SK-N-SH (cell line): ENCODE results near the gene SCO1. TPM values are rescaled to one million over a fixed set of nuclear protein-coding genes. Genes with fewer than 3 reads are reported as not detected.

Source experiments
- CTCF ChIA-PET: fragments of 300-600, 350-600 bp; formaldehyde crosslinking; extraction: SDS; loops from one replicate; lab custom pipeline; 2021; lab: Yijun Ruan, JAX
- POLR2A ChIA-PET: fragments of 350-600 bp; sonication (Branson Sonifier 250); formaldehyde crosslinking; extraction: SDS; loops from one replicate; lab custom pipeline; 2020; ENCODE audit warnings: antibody characterized with exemption, inconsistent platforms; lab: Yijun Ruan, JAX
- DNase-seq: peaks from one replicate; pipeline ENCODE4 v3.0.0; 2012
- H2AFZ ChIP-seq: fragments of 200-600 bp; sonication (generic); 2 replicates; pipeline ENCODE4 v1.8.1; 2016; ENCODE audit warnings: antibody characterized with exemption, mild to moderate bottlenecking, low read depth
- H3F3A ChIP-seq: fragments of 200-600 bp; sonication (generic); replicated peaks from 2 replicates; pipeline ENCODE3; 2016; ENCODE audit warnings: antibody characterized with exemption, mild to moderate bottlenecking; ENCODE audit not compliant: insufficient read depth
- H3K27ac ChIP-seq, 2 experiments: fragments of 200-500 bp in 1 of 2; fragments of 200-600 bp in 1 of 2; sonication (Bioruptor generic) in 1 of 2; sonication (generic), shearing (Covaris generic) in 1 of 2; 2 replicates each; pipeline versions ENCODE4 v1.5.1 to v1.6.1; 2014 to 2016; ENCODE audit warnings: low read depth in 2 of 2, inconsistent platforms in 1 of 2, low read length in 1 of 2, mild to moderate bottlenecking in 1 of 2, mixed read lengths in 1 of 2
- H3K27me3 ChIP-seq: fragments of 200-600 bp; sonication (generic), shearing (Covaris generic); 2 replicates; pipeline ENCODE4 v1.6.1; 2016; ENCODE audit warnings: mixed run types; ENCODE audit not compliant: insufficient read depth
- H3K36me3 ChIP-seq, 2 experiments: fragments of 200-500 bp in 1 of 2; fragments of 200-600 bp in 1 of 2; sonication (Bioruptor generic) in 1 of 2; sonication (generic) in 1 of 2; replicated peaks in 1 of 2; 2 replicates each; pipeline versions ENCODE3 to v1.5.1; 2014 to 2016; ENCODE audit warnings: low read length in 1 of 2, mild to moderate bottlenecking in 1 of 2; ENCODE audit not compliant: insufficient read depth in 2 of 2, control insufficient read depth in 1 of 2
- H3K4me1 ChIP-seq, 2 experiments: fragments of 200-500 bp in 1 of 2; fragments of 200-600 bp in 1 of 2; sonication (Bioruptor generic) in 1 of 2; sonication (generic), shearing (Covaris generic) in 1 of 2; 2 replicates each; pipeline versions ENCODE4 v1.5.1 to v1.6.1; 2014 to 2016; ENCODE audit warnings: low read depth in 1 of 2, low read length in 1 of 2, mixed run types in 1 of 2; ENCODE audit not compliant: insufficient read depth in 2 of 2, control insufficient read depth in 1 of 2
- H3K4me2 ChIP-seq: fragments of 200-600 bp; sonication (generic), shearing (Covaris generic); 2 replicates; pipeline ENCODE4 v1.6.1; 2017; ENCODE audit warnings: mixed run types
- H3K4me3 ChIP-seq, 2 experiments: fragments of 200-500 bp in 1 of 2; fragments of 200-600 bp in 1 of 2; sonication (Bioruptor generic) in 1 of 2; sonication (generic), shearing (Covaris generic) in 1 of 2; 2 replicates each; pipeline versions ENCODE4 v1.5.1 to v1.8.1; 2014 to 2016; ENCODE audit warnings: low read depth in 2 of 2, inconsistent platforms in 1 of 2, low read length in 1 of 2, mild to moderate bottlenecking in 1 of 2, mixed read lengths in 1 of 2, moderate library complexity in 1 of 2
- H3K79me2 ChIP-seq: fragments of 200-600 bp; sonication (generic); 2 replicates; pipeline ENCODE4 v1.8.1; 2017; ENCODE audit warnings: mild to moderate bottlenecking; ENCODE audit not compliant: insufficient read depth
- H3K9ac ChIP-seq: fragments of 200-600 bp; sonication (generic); 2 replicates; pipeline ENCODE4 v1.6.1; 2017; ENCODE audit warnings: mixed run types
- H3K9me2 ChIP-seq: fragments of 200-600 bp; sonication (generic); 2 replicates; pipeline ENCODE4 v1.6.1; 2017; ENCODE audit warnings: mixed run types
- H3K9me3 ChIP-seq: fragments of 200-600 bp; sonication (generic); 2 replicates; pipeline ENCODE4 v1.6.1; 2017; ENCODE audit warnings: mixed run types, mild to moderate bottlenecking, moderate library complexity
- H4K20me1 ChIP-seq: fragments of 200-600 bp; sonication (generic); 2 replicates; pipeline ENCODE4 v1.6.1; 2017; ENCODE audit warnings: mild to moderate bottlenecking, mixed run types; ENCODE audit not compliant: insufficient read depth
- ELF1 ChIP-seq: IDR thresholded peaks from 2 replicates; pipeline ENCODE4 v1.4.0; 2012
- EZH2phosphoT487 ChIP-seq: fragments of 200-600 bp; sonication (generic); IDR thresholded peaks from 2 replicates; pipeline ENCODE4 v1.6.1; 2017; ENCODE audit warnings: low read depth, mixed run types, mild to moderate bottlenecking, antibody characterized with exemption, moderate library complexity, borderline replicate concordance
- FOSL2 ChIP-seq: IDR thresholded peaks from 2 replicates; pipeline ENCODE4 v1.4.0; 2012; ENCODE audit warnings: low read depth, mild to moderate bottlenecking, moderate library complexity, borderline replicate concordance
- FOXJ3 ChIP-seq: sonication (generic); formaldehyde crosslinking; IDR thresholded peaks from 2 replicates; pipeline ENCODE4 v1.5.1; 2020; ENCODE audit warnings: mild to moderate bottlenecking, missing genetic modification reagents
- FOXM1 ChIP-seq: IDR thresholded peaks from 2 replicates; pipeline ENCODE4 v1.4.0; 2012; ENCODE audit warnings: low read depth, mild to moderate bottlenecking
- GABPA ChIP-seq: IDR thresholded peaks from 2 replicates; pipeline ENCODE4 v1.4.0; 2012; ENCODE audit warnings: low read depth, mild to moderate bottlenecking
- GATA2 ChIP-seq: sonication (generic); formaldehyde crosslinking; IDR thresholded peaks from 2 replicates; pipeline ENCODE4 v1.5.0; 2020; ENCODE audit warnings: mild to moderate bottlenecking, missing genetic modification reagents
- JUND ChIP-seq: IDR thresholded peaks from 2 replicates; pipeline ENCODE4 v1.4.0; 2012
- MXI1 ChIP-seq: IDR thresholded peaks from 2 replicates; pipeline ENCODE4 v1.6.1; 2012; ENCODE audit warnings: mild to moderate bottlenecking, low read depth, low read length, improper control_type of control experiment
- NFIC ChIP-seq: IDR thresholded peaks from 2 replicates; pipeline ENCODE4 v1.4.0; 2012; ENCODE audit warnings: borderline replicate concordance
- NRF1 ChIP-seq: IDR thresholded peaks from 2 replicates; pipeline ENCODE4 v1.6.1; 2012; ENCODE audit warnings: low read depth, mild to moderate bottlenecking, low read length
- POLR2AphosphoS5 ChIP-seq: IDR thresholded peaks from 2 replicates; pipeline ENCODE4 v1.6.1; 2012; ENCODE audit warnings: low read depth, low read length
- RAD21 ChIP-seq: IDR thresholded peaks from 2 replicates; pipeline ENCODE4 v1.6.1; 2012; ENCODE audit warnings: mild to moderate bottlenecking, low read length
- RCOR1 ChIP-seq: fragments of 150-350 bp; IDR thresholded peaks from 2 replicates; pipeline ENCODE4 v1.6.1; 2017; ENCODE audit warnings: antibody characterized with exemption, low read length
- RXRA ChIP-seq: IDR thresholded peaks from 2 replicates; pipeline ENCODE4 v1.4.0; 2012; ENCODE audit warnings: low read depth, mild to moderate bottlenecking, borderline replicate concordance
- TAF1 ChIP-seq: IDR thresholded peaks from 2 replicates; pipeline ENCODE4 v1.6.1; 2012; ENCODE audit warnings: low read depth, mild to moderate bottlenecking, low read length, moderate library complexity, borderline replicate concordance
- TCF12 ChIP-seq: IDR thresholded peaks from 2 replicates; pipeline ENCODE4 v1.4.0; 2012
- TEAD4 ChIP-seq: IDR thresholded peaks from 2 replicates; pipeline ENCODE4 v1.4.0; 2012; ENCODE audit warnings: mild to moderate bottlenecking, borderline replicate concordance; ENCODE audit not compliant: insufficient read depth
- YY1 ChIP-seq: IDR thresholded peaks from 2 replicates; pipeline ENCODE4 v1.4.0; 2012; ENCODE audit warnings: low read depth, mild to moderate bottlenecking
- WGBS: methylation state at CpG from one replicate; pipeline ENCODE4 v1.1.6; 2017; ENCODE audit warnings: low lambda C conversion rate; 5-methylcytosine and 5-hydroxymethylcytosine counted together
- polyA plus RNA-seq, 3 experiments: library from polyadenylated mRNA; depleted of rRNA; stranded (reverse); fragments of >200 nt; gene quantifications; 2 replicates each; pipeline ENCODE4 v1.2.3, GENCODE V29; 2012
- TF ChIP-seq, protein P1 (sequence below): IDR thresholded peaks from 2 replicates; pipeline ENCODE4 v1.4.0; 2012; ENCODE audit warnings: low read depth
- TF ChIP-seq, protein P2 (sequence below): IDR thresholded peaks from 2 replicates; pipeline ENCODE4 v1.6.1; 2012; ENCODE audit warnings: mild to moderate bottlenecking, low read depth, low read length, moderate library complexity
- TF ChIP-seq, protein P3 (sequence below): fragments of 150-350 bp; IDR thresholded peaks from 2 replicates; pipeline ENCODE4 v1.6.1; 2017; ENCODE audit warnings: antibody characterized with exemption, low read length, low read depth, borderline replicate concordance
- TF ChIP-seq, protein P4 (sequence below): IDR thresholded peaks from 2 replicates; pipeline ENCODE4 v1.4.0; 2012; ENCODE audit warnings: low read depth, borderline replicate concordance

SCO1 gene
- polyA plus RNA-seq, 1 of the 3 experiments (the other 2 are of a cell fraction) = 28.6 TPM

DNA sequence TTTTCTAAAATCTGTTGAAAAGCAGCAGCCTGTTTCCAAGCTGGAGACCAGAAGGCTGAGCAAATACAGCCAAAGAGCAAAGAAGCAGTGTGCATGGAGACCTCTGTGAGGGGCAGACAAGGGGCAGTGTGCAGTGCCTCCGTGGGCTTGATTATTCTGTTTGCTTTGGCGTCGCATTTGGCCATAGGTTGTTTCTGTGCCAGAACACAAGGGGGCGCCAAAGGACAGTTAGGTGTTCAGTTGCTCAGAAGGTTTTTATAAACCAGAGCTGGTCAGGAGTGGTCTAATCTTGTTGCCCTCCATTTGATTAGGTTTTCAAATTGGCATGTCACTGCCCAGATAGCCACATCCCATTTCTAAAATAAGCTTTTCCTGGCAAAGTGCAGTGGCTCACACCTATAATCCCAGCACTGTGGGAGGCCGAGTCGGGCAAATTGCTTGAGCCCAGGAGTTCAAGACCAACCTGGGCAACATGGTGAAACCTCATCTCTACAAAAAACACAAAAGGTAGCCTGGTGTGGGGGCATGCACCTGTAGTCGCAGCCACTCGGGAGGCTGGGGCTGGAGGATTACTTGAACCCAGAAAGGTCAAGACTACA, 50.8 kb downstream of the SCO1 start (continued):
- TF ChIP-seq GATA2 (no peak), ELF1 (no peak), YY1 (no peak), TCF12 (no peak), NRF1 (no peak), MXI1 (no peak), JUND (no peak), FOSL2 (no peak), RAD21 (peak; percentile 84)
- TF ChIP-seq, protein P1, sequence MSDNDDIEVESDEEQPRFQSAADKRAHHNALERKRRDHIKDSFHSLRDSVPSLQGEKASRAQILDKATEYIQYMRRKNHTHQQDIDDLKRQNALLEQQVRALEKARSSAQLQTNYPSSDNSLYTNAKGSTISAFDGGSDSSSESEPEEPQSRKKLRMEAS = no peak

DNA sequence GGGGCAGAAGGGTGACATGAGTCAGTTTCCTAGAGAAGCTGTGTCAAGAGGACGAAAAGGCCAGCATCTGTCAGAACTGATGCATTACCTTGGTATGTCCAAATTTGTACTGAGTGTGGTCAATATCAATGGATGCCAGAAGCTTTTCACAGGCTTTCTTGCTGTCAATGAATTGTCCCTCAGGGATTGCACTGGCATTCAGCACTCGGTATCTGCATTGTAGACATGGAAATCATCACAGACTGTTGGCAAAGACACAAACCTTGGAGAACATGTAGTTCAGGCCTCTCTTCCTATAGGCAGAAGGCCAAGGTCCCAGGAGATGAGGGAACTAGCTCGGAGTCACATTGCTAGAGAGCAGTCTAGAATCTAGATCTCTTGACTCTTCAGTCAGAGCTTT, 56.9 kb downstream of the SCO1 start:
- H3K9me3 ChIP-seq = no peaks in the 10 kb centered on the region
- WGBS = 81% methylated on average over 3 of the region's 3 CpGs
- no peak overlapping the region for H3K4me2 ChIP-seq
- peaks cover 0 to 9% of the 10 kb centered on the region in 2 experiments for H3K36me3 ChIP-seq
- no peak overlapping the region for H3K4me3 ChIP-seq
- H3K9ac ChIP-seq = no peak overlapping the region
- H3K79me2 ChIP-seq = no peaks in the 10 kb centered on the region
- CTCF ChIA-PET = interaction anchor here (1.2 to 5.5 kb wide), 3 partner anchors 10 to 24 kb away, joined by 3 to 37 read pairs (median 36); no protein-coding TSS in a partner anchor
- no peaks in the 10 kb centered on the region for H3K9me2 ChIP-seq
- H2AFZ ChIP-seq = no peak overlapping the region
- H4K20me1 ChIP-seq = no peaks in the 10 kb centered on the region
- POLR2A ChIA-PET = no interaction called here
- TF ChIP-seq, protein P2, sequence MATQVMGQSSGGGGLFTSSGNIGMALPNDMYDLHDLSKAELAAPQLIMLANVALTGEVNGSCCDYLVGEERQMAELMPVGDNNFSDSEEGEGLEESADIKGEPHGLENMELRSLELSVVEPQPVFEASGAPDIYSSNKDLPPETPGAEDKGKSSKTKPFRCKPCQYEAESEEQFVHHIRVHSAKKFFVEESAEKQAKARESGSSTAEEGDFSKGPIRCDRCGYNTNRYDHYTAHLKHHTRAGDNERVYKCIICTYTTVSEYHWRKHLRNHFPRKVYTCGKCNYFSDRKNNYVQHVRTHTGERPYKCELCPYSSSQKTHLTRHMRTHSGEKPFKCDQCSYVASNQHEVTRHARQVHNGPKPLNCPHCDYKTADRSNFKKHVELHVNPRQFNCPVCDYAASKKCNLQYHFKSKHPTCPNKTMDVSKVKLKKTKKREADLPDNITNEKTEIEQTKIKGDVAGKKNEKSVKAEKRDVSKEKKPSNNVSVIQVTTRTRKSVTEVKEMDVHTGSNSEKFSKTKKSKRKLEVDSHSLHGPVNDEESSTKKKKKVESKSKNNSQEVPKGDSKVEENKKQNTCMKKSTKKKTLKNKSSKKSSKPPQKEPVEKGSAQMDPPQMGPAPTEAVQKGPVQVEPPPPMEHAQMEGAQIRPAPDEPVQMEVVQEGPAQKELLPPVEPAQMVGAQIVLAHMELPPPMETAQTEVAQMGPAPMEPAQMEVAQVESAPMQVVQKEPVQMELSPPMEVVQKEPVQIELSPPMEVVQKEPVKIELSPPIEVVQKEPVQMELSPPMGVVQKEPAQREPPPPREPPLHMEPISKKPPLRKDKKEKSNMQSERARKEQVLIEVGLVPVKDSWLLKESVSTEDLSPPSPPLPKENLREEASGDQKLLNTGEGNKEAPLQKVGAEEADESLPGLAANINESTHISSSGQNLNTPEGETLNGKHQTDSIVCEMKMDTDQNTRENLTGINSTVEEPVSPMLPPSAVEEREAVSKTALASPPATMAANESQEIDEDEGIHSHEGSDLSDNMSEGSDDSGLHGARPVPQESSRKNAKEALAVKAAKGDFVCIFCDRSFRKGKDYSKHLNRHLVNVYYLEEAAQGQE = no peak
- TF ChIP-seq NRF1 (no peak), GABPA (no peak), NFIC (no peak), FOSL2 (no peak), RAD21 (no peak), ELF1 (no peak), EZH2phosphoT487 (no peak), TCF12 (no peak), POLR2AphosphoS5 (no peak), FOXJ3 (no peak), JUND (no peak), TAF1 (no peak), GATA2 (no peak), TEAD4 (no peak), RCOR1 (no peak), FOXM1 (no peak), RXRA (no peak)
- TF ChIP-seq, protein P3, sequence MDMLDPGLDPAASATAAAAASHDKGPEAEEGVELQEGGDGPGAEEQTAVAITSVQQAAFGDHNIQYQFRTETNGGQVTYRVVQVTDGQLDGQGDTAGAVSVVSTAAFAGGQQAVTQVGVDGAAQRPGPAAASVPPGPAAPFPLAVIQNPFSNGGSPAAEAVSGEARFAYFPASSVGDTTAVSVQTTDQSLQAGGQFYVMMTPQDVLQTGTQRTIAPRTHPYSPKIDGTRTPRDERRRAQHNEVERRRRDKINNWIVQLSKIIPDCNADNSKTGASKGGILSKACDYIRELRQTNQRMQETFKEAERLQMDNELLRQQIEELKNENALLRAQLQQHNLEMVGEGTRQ = no peak
- TF ChIP-seq, protein P4, sequence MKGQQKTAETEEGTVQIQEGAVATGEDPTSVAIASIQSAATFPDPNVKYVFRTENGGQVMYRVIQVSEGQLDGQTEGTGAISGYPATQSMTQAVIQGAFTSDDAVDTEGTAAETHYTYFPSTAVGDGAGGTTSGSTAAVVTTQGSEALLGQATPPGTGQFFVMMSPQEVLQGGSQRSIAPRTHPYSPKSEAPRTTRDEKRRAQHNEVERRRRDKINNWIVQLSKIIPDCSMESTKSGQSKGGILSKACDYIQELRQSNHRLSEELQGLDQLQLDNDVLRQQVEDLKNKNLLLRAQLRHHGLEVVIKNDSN = no peak
- no peaks in the 10 kb centered on the region for H3K27me3 ChIP-seq
- no peaks in the 10 kb centered on the region for H3F3A ChIP-seq
- DNase-seq = no peak
- H3K27ac ChIP-seq = no peak overlapping the region
- H3K4me1 ChIP-seq = no peaks in the 10 kb centered on the region
